AG08396 (cell line): ENCODE results near the gene FAM118A.
"Not testable (repeated sequence)": the region's sequence is repeated elsewhere in the genome, so short reads cannot be mapped to it uniquely, and the experiment has no call there.

Experiments
- DNase-seq: peaks from one replicate; pipeline ENCODE4 v3.0.0; 2012; ENCODE audit warnings: low spot score, mixed read lengths

Gene FAM118A

GRCh38 chr22:45331486-45331885 lies 21.8 kb downstream of the FAM118A start:
- no peak for DNase-seq

GRCh38 chr22:45332001-45332400 lies 22.3 kb downstream of the FAM118A start:
- no peak for DNase-seq

- DNase-seq = no peak
These were observed 24.3 kb downstream of the FAM118A start for GRCh38 chr22:45334068-45334467.

GRCh38 chr22:45334528-45334927 lies 24.8 kb downstream of the FAM118A start:
- no peak for DNase-seq

- peak; percentile 30 for DNase-seq
These were observed 25.5 kb downstream of the FAM118A start for GRCh38 chr22:45335021-45335818.

GRCh38 chr22:45335854-45336522 lies 26.3 kb downstream of the FAM118A start:
- no peak for DNase-seq

- no peak for DNase-seq
These were observed 27.3 kb downstream of the FAM118A start for GRCh38 chr22:45336971-45337431.

GRCh38 chr22:45337536-45337935 lies 27.8 kb downstream of the FAM118A start:
- no peak for DNase-seq

GRCh38 chr22:45338795-45339194 lies 29.1 kb downstream of the FAM118A start:
- DNase-seq = no peak

- no peak for DNase-seq
These were observed 30.6 kb downstream of the FAM118A start for GRCh38 chr22:45340323-45340722.

GRCh38 chr22:45341498-45341897 lies 31.8 kb downstream of the FAM118A start:
- no peak for DNase-seq

- DNase-seq = no peak
These were observed 33.4 kb downstream of the FAM118A start for GRCh38 chr22:45343143-45343542.

- no peak for DNase-seq
These were observed 34.6 kb downstream of the FAM118A start for GRCh38 chr22:45344334-45344733.

- no peak for DNase-seq
These were observed 40.2 kb downstream of the FAM118A start for GRCh38 chr22:45349916-45350315.

GRCh38 chr22:45351956-45352355 lies 42.2 kb downstream of the FAM118A start:
- DNase-seq = no peak

GRCh38 chr22:45352757-45353156 lies 43.0 kb downstream of the FAM118A start:
- DNase-seq = not testable (repeated sequence)

- DNase-seq = no peak
These were observed 44.1 kb downstream of the FAM118A start for GRCh38 chr22:45353786-45354185.

- no peak for DNase-seq
These were observed 47.8 kb downstream of the FAM118A start for GRCh38 chr22:45357490-45357889.

GRCh38 chr22:45358127-45358526 lies 48.4 kb downstream of the FAM118A start:
- DNase-seq = no peak

- DNase-seq = no peak
These were observed 49.9 kb downstream of the FAM118A start for GRCh38 chr22:45359627-45360026.

- no peak for DNase-seq
These were observed 57.0 kb downstream of the FAM118A start for GRCh38 chr22:45366713-45367112.

- not testable (repeated sequence) for DNase-seq
These were observed 63.9 kb downstream of the FAM118A start for GRCh38 chr22:45373592-45373991.

GRCh38 chr22:45376009-45376408 lies 66.3 kb downstream of the FAM118A start:
- DNase-seq = no peak
